K562 (cell line): ENCODE measurements around the gene FOXP4. TPM values are rescaled to one million over a fixed set of nuclear protein-coding genes. Genes with fewer than 3 reads are reported as not detected.

Experiments
- ATAC-seq: fragments of 200-7000 bp; cut with Tn5 transposase; 3 replicates; pipeline ENCODE4 v1.9.1; 2020; ENCODE audit warnings: moderate library complexity
- BruUV-seq: library from RNA; stranded (reverse); fragments of 400-500 nt; replicated peaks from 2 replicates; lab custom pipeline; 2021; lab: Mats Ljungman, UMichigan
- CTCF ChIA-PET: fragments of 300-600 bp; formaldehyde crosslinking; extraction: SDS; loops from one replicate; lab custom pipeline; 2021; ENCODE audit warnings: low intra/inter-chr PET ratio; lab: Yijun Ruan, JAX
- POLR2A ChIA-PET: fragments of 300-600, 350-650 bp; sonication (Branson Sonifier 250); formaldehyde crosslinking; extraction: SDS; loops from one replicate; lab custom pipeline; 2021; ENCODE audit warnings: antibody characterized with exemption, inconsistent platforms; lab: Yijun Ruan, JAX
- DNase-seq, 4 experiments: peaks; one replicate each; pipeline versions ENCODE4 v3.0.0 to v3.0.0-alpha.2; 2011 to 2018; ENCODE audit warnings: low spot score in 3 of 4, mixed read lengths in 3 of 4; ENCODE audit errors: extremely low read depth in 1 of 4
- FAIRE-seq: peaks from 2 replicates; lab custom pipeline; 2011; peaks lifted over from hg19 to GRCh38; lab: Jason Lieb, UNC
- H2AFZ ChIP-seq: 2 replicates; pipeline ENCODE4 v1.6.0; 2011; ENCODE audit warnings: low read depth, low read length, control low read depth, inconsistent platforms
- H3K27ac ChIP-seq: fragments of 200-600 bp; 3 replicates; pipeline ENCODE4 v1.8.0; 2011; ENCODE audit warnings: low read depth, mild to moderate bottlenecking, control low read depth, inconsistent platforms, low read length, moderate library complexity, mixed read lengths; ENCODE audit errors: extremely low read depth
- H3K27me3 ChIP-seq, 2 experiments: fragments of 300-600 bp in 1 of 2; 2 replicates in 1 of 2; 3 replicates in 1 of 2; pipeline versions ENCODE4 v1.6.0 to v1.8.0; 2011; ENCODE audit warnings: inconsistent platforms in 2 of 2, low read length in 2 of 2, mild to moderate bottlenecking in 1 of 2, mixed read lengths in 1 of 2, moderate library complexity in 1 of 2; ENCODE audit not compliant: control insufficient read depth in 2 of 2, insufficient read depth in 2 of 2
- H3K36me3 ChIP-seq: fragments of 300-600 bp; 3 replicates; pipeline ENCODE4 v1.8.0; 2011; ENCODE audit warnings: mild to moderate bottlenecking, low read length, inconsistent platforms; ENCODE audit not compliant: control insufficient read depth, insufficient read depth
- H3K4me1 ChIP-seq, 2 experiments: fragments of 200-600 bp in 1 of 2; replicated peaks in 1 of 2; 2 replicates in 1 of 2; 3 replicates in 1 of 2; pipeline versions ENCODE4 v1.5.1 to v1.8.0; 2011; ENCODE audit warnings: inconsistent platforms in 2 of 2, low read length in 2 of 2, mild to moderate bottlenecking in 1 of 2, mixed read lengths in 1 of 2, moderate library complexity in 1 of 2; ENCODE audit not compliant: control insufficient read depth in 2 of 2, insufficient read depth in 2 of 2
- H3K4me2 ChIP-seq: 2 replicates; pipeline ENCODE4 v1.6.1; 2011; ENCODE audit warnings: low read length, control low read depth, inconsistent platforms, mixed read lengths; ENCODE audit not compliant: insufficient read depth
- H3K4me3 ChIP-seq: fragments of 200-600 bp; sonication (generic), shearing (Covaris generic); 2 replicates; pipeline ENCODE4 v1.5.1; 2016; ENCODE audit warnings: control low read depth, inconsistent platforms
- H3K79me2 ChIP-seq: fragments of 200-600 bp; 3 replicates; pipeline ENCODE4 v1.8.0; 2011; ENCODE audit warnings: low read length, inconsistent platforms; ENCODE audit not compliant: control insufficient read depth, insufficient read depth
- H3K9ac ChIP-seq, 2 experiments: 2 replicates each; pipeline versions ENCODE4 v1.6.0 to v1.6.1; 2011; ENCODE audit warnings: low read depth in 2 of 2, low read length in 2 of 2, control low read depth in 1 of 2, inconsistent platforms in 1 of 2, mild to moderate bottlenecking in 1 of 2, mixed read lengths in 1 of 2; ENCODE audit not compliant: insufficient read depth in 1 of 2
- H3K9me1 ChIP-seq: one replicate; pipeline ENCODE4 v1.6.0; 2011; ENCODE audit warnings: inconsistent platforms, mild to moderate bottlenecking, low read length, moderate library complexity; ENCODE audit not compliant: control insufficient read depth, insufficient read depth
- H3K9me3 ChIP-seq: replicated peaks from 2 replicates; pipeline ENCODE4 v1.5.1; 2011; ENCODE audit warnings: low read depth, low read length, inconsistent platforms; ENCODE audit not compliant: control insufficient read depth, insufficient read depth
- H4K20me1 ChIP-seq: replicated peaks from 2 replicates; pipeline ENCODE4 v1.6.1; 2011; ENCODE audit warnings: low read length, inconsistent platforms, mixed read lengths; ENCODE audit not compliant: control insufficient read depth, insufficient read depth
- BCL6 ChIP-seq: fragments of 250-450 bp; sonication (Bioruptor Pico); IDR thresholded peaks from 2 replicates; pipeline ENCODE4 v1.4.0; 2020
- CCAR2 ChIP-seq: fragments of 200-400 bp; formaldehyde crosslinking; IDR thresholded peaks from 2 replicates; pipeline ENCODE4 v1.6.1; 2017; ENCODE audit warnings: mild to moderate bottlenecking, low read depth, low read length
- EHMT2 ChIP-seq: fragments of 450-650 bp; IDR thresholded peaks from 2 replicates; pipeline ENCODE4 v1.6.1; 2018; ENCODE audit warnings: antibody characterized with exemption
- JUNB ChIP-seq: fragments of 450-650 bp; formaldehyde crosslinking; conservative IDR thresholded peaks from 2 replicates; pipeline ENCODE4 v1.4.0; 2020; ENCODE audit warnings: mild to moderate bottlenecking
- POLR2G ChIP-seq: fragments of 200-400 bp; formaldehyde crosslinking; IDR thresholded peaks from 2 replicates; pipeline ENCODE4 v1.6.1; 2017; ENCODE audit warnings: low read depth, mild to moderate bottlenecking, antibody characterized with exemption, low read length, moderate library complexity
- RBM22 ChIP-seq: fragments of 200-400 bp; formaldehyde crosslinking; IDR thresholded peaks from 2 replicates; pipeline ENCODE4 v1.6.1; 2018; ENCODE audit warnings: low read length, low read depth; ENCODE audit not compliant: poor library complexity, severe bottlenecking
- ZKSCAN1 ChIP-seq: fragments of 150-350 bp; IDR thresholded peaks from 2 replicates; pipeline ENCODE4 v1.6.1; 2016; ENCODE audit warnings: low read depth, low read length
- ZNF140 ChIP-seq: fragments of 250-450 bp; sonication (Bioruptor Pico); IDR thresholded peaks from 2 replicates; pipeline ENCODE4 v1.8.0; 2021; ENCODE audit warnings: moderate library complexity, mild to moderate bottlenecking, inconsistent platforms
- ZNF24 ChIP-seq: fragments of 450-650 bp; IDR thresholded peaks from 2 replicates; pipeline ENCODE4 v1.6.1; 2016
- ZNF253 ChIP-seq: fragments of 250-450 bp; sonication (Bioruptor Pico); conservative IDR thresholded peaks from 2 replicates; pipeline ENCODE4 v1.6.1; 2021; ENCODE audit warnings: mild to moderate bottlenecking
- WGBS: fragments of 100-300 bp; shearing (Covaris generic); methylation state at CpG from one replicate; pipeline ENCODE4 v1.1.6; 2016; ENCODE audit warnings: low coverage, mixed read lengths; ENCODE audit not compliant: insufficient coverage; ENCODE audit errors: missing lambda C conversion rate; 5-methylcytosine and 5-hydroxymethylcytosine counted together
- in situ Hi-C: fragments of 300-500 bp; cut with MboI; formaldehyde crosslinking; loops from 4 replicates; pipeline ENCODE4 v1.15.0; 2018; ENCODE audit warnings: inconsistent platforms, mixed read lengths
- intact Hi-C: fragments of 100-400 bp; cut with micrococcal nuclease; formaldehyde crosslinking; loops from 2 replicates; pipeline ENCODE4 v1.14.2; 2022
- polyA plus RNA-seq, 8 experiments: library from polyadenylated mRNA; depleted of rRNA in 4 of 8; stranded (reverse) in 5 of 8; unstranded in 3 of 8; fragments of >200 nt; fragmentation: Nextera tagmentation in 2 of 8; fragmentation: Illumina TruSeq in 1 of 8; extraction: Ambion mirVana in 2 of 8; extraction: Trizol in 1 of 8; gene quantifications; 2 replicates each; pipeline versions ENCODE4 v1.2.1 to v1.2.3, GENCODE V29; 2011 to 2014; ENCODE audit warnings: inconsistent platforms in 1 of 8, missing spikeins in 1 of 8
- total RNA-seq, 7 experiments: library from RNA; depleted of rRNA in 6 of 7; stranded (reverse); fragments of >200 nt in 6 of 7; fragmentation: Illumina TruSeq in 2 of 7; extraction: Trizol in 2 of 7; gene quantifications; 2 replicates each; pipeline versions ENCODE4 v1.2.1 to v1.2.3, GENCODE V29; 2011 to 2021; ENCODE audit warnings: low replicate concordance in 1 of 7
- TF ChIP-seq, protein P1 (sequence below): fragments of 250-450 bp; sonication (Bioruptor Pico); IDR thresholded peaks from 2 replicates; pipeline ENCODE4 v1.4.0; 2020; ENCODE audit warnings: mild to moderate bottlenecking, moderate library complexity
- TF ChIP-seq, protein P2 (sequence below): fragments of 250-450 bp; sonication (Bioruptor Pico); IDR thresholded peaks from 2 replicates; pipeline ENCODE4 v1.4.0; 2020; ENCODE audit warnings: mild to moderate bottlenecking, moderate library complexity, borderline replicate concordance

FOXP4 gene
- total and polyA plus RNA-seq, 9 of the 15 experiments (the other 6 are each of a cell fraction or from before 2014, with no cell fraction given), result 0.11 to 29.4 (median 2.3) TPM

DNA sequence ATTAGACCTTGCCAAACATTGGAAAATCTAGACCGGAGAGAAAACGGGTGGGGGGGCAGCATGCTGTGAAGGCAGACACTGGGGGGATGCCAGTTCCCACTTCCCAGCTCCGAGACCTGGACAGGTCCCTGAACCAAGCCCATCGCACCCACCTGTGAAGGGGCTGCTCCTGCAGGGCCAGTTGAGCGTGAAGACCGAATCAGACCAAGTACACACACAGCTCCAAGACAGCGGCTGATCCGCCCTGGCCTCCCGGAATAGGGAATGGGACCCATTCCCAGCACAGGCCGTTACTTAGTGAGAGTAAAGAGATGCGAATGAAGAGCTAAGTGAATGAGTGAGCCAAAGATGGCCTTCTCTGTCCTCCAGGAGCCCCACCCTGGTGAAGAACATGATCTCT lies 50.6 kb downstream of the FOXP4 start (continued):
- TF ChIP-seq ZNF140 (CRISPR knock-in tag), result no peak
- TF ChIP-seq CCAR2, result no peak
- TF ChIP-seq ZKSCAN1, result no peak
- TF ChIP-seq, protein P1, sequence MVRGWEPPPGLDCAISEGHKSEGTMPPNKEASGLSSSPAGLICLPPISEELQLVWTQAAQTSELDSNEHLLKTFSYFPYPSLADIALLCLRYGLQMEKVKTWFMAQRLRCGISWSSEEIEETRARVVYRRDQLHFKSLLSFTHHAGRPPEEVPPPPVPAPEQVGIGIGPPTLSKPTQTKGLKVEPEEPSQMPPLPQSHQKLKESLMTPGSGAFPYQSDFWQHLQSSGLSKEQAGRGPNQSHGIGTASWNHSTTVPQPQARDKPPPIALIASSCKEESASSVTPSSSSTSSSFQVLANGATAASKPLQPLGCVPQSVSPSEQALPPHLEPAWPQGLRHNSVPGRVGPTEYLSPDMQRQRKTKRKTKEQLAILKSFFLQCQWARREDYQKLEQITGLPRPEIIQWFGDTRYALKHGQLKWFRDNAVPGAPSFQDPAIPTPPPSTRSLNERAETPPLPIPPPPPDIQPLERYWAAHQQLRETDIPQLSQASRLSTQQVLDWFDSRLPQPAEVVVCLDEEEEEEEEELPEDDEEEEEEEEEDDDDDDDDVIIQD (CRISPR knock-in tag), result no peak
- TF ChIP-seq EHMT2, result no peak
- TF ChIP-seq JUNB (CRISPR knock-in tag), result no peak
- TF ChIP-seq ZNF253 (CRISPR knock-in tag), result no peak
- no peak for TF ChIP-seq BCL6
- no peak for TF ChIP-seq ZNF24

DNA sequence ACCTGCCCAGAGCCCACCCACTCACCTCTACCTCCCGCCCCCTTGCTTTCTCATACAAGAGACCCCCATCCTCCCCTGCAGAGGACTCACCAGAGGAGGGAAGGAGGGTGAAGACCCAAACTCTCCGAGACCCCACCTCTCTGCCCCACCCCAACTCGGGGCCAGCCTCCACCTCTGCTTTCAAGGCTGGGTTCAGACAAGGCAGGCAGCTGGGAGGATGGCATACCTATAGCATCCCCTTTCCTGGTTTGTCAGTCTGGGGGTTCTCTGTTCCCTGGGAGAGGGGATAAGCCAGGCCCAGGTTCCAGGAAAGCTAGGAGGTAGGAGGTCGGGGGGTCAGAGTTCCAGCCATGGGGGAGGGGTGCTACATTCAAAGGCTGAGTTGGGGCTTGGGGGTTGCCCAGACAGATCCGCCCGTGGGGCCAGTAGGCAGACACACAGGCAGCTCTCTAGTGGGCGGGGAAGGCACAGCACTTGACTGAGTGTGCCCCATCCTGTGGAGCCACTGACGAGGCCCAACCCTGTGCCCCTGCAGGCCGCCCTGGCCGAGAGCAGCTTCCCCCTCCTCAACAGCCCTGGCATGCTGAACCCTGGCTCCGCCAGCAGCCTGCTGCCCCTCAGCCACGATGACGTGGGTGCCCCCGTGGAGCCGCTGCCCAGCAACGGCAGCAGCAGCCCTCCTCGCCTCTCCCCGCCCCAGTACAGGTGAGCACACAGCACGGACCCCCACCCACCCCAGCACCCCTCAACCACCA lies 51.2 kb downstream of the FOXP4 start:
- Histone ChIP-seq H3K36me3 (peaks cover 9% of the 10 kb centered on the region; the same call in 1 of the 3 replicates), H3K27me3 (no peaks in the 10 kb centered on the region), H3K9me3 (no peaks in the 10 kb centered on the region), H3K4me3 (no peak overlapping the region), H3K4me1 (peaks cover 0 to 13% of the 10 kb centered on the region in 2 experiments; a peak in 2 of 5 replicates), H2AFZ (no peak overlapping the region), H3K9me1 (peaks cover 12% of the 10 kb centered on the region), H4K20me1 (0 out of 2 replicates have a peak, but pooled peaks cover 13% of the 10 kb centered on the region), H3K79me2 (no peaks in the 10 kb centered on the region), H3K27ac (no peak overlapping the region), H3K9ac (peak overlapping the region in 1 of 2 experiments; percentile 18; a peak in 1 of 4 replicates), H3K4me2 (no peak overlapping the region)
- FAIRE-seq (no peak), ATAC-seq (no peak), DNase-seq (no peak)
- POLR2A ChIA-PET, result interaction anchor here (0.6 to 0.8 kb wide), 3 partner anchors 9 to 137 kb away, joined by 3 to 4 read pairs (median 4); no protein-coding TSS in a partner anchor
- CTCF ChIA-PET, result no interaction called here
- TF ChIP-seq RBM22, result peak; percentile 30
- TF ChIP-seq, protein P2, sequence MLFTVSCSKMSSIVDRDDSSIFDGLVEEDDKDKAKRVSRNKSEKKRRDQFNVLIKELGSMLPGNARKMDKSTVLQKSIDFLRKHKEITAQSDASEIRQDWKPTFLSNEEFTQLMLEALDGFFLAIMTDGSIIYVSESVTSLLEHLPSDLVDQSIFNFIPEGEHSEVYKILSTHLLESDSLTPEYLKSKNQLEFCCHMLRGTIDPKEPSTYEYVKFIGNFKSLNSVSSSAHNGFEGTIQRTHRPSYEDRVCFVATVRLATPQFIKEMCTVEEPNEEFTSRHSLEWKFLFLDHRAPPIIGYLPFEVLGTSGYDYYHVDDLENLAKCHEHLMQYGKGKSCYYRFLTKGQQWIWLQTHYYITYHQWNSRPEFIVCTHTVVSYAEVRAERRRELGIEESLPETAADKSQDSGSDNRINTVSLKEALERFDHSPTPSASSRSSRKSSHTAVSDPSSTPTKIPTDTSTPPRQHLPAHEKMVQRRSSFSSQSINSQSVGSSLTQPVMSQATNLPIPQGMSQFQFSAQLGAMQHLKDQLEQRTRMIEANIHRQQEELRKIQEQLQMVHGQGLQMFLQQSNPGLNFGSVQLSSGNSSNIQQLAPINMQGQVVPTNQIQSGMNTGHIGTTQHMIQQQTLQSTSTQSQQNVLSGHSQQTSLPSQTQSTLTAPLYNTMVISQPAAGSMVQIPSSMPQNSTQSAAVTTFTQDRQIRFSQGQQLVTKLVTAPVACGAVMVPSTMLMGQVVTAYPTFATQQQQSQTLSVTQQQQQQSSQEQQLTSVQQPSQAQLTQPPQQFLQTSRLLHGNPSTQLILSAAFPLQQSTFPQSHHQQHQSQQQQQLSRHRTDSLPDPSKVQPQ (CRISPR knock-in tag), result no peak
- peak; percentile 48; the same call in 1 of the 2 replicates for TF ChIP-seq POLR2G
- no TSS peak for BruUV-seq
- in situ Hi-C loops (loop anchor here (10.0 kb wide), 1 partner anchor 233 kb away; no protein-coding TSS in a partner anchor), intact Hi-C loops (no loop called here)
- WGBS, result 81% methylated on average over 10 of the region's 19 CpGs
